GM23338 (cell line): ENCODE results near the gene TUBA3E.
"Not testable (repeated sequence)": the region's sequence is repeated elsewhere in the genome, so short reads cannot be mapped to it uniquely, and the experiment has no call there.

Experiments used
- EZH2 ChIP-seq: fragments of 200-600 bp; sonication (generic); IDR thresholded peaks from one replicate; pipeline ENCODE4 v1.8.0; 2017; ENCODE audit warnings: antibody characterized with exemption, mild to moderate bottlenecking, low read depth; ENCODE audit not compliant: unreplicated experiment
- TF ChIP-seq, protein P1 (sequence below), 2 experiments: fragments of 200-600 bp in 1 of 2; sonication (generic) in 1 of 2; conservative IDR thresholded peaks; 2 replicates each; pipeline versions ENCODE4 v1.5.1 to v1.6.1; 2016 to 2017; ENCODE audit warnings: antibody characterized with exemption in 2 of 2, low read depth in 2 of 2, mild to moderate bottlenecking in 2 of 2, moderate library complexity in 1 of 2

GRCh38 chr2:130222523-130222922, 24.3 kb upstream of the TUBA3E start:
- TF ChIP-seq EZH2: not testable (repeated sequence)
- TF ChIP-seq, protein P1, sequence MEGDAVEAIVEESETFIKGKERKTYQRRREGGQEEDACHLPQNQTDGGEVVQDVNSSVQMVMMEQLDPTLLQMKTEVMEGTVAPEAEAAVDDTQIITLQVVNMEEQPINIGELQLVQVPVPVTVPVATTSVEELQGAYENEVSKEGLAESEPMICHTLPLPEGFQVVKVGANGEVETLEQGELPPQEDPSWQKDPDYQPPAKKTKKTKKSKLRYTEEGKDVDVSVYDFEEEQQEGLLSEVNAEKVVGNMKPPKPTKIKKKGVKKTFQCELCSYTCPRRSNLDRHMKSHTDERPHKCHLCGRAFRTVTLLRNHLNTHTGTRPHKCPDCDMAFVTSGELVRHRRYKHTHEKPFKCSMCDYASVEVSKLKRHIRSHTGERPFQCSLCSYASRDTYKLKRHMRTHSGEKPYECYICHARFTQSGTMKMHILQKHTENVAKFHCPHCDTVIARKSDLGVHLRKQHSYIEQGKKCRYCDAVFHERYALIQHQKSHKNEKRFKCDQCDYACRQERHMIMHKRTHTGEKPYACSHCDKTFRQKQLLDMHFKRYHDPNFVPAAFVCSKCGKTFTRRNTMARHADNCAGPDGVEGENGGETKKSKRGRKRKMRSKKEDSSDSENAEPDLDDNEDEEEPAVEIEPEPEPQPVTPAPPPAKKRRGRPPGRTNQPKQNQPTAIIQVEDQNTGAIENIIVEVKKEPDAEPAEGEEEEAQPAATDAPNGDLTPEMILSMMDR (conservative IDR thresholded peaks at IDR 0.05; ENCODE audit: low read depth in 2 of 2): not testable (repeated sequence)
